BJ (cell line): ENCODE measurements around the gene ABI1. TPM values are rescaled to one million over a fixed set of nuclear protein-coding genes. Genes with fewer than 3 reads are reported as not detected.

ENCODE experiments used
- CTCF ChIA-PET: fragments of 350-600 bp; formaldehyde crosslinking; extraction: SDS; loops from one replicate; lab custom pipeline; 2021; ENCODE audit warnings: antibody characterized with exemption, inconsistent platforms; lab: Yijun Ruan, JAX
- POLR2A ChIA-PET: fragments of 300-600 bp; sonication (Branson Sonifier 250); formaldehyde crosslinking; extraction: SDS; loops from one replicate; lab custom pipeline; 2021; ENCODE audit warnings: antibody characterized with exemption; lab: Charles Lee
- DNase-seq: peaks from one replicate; pipeline ENCODE4 v3.0.0-alpha.2; 2011; ENCODE audit warnings: low read depth
- H3K27me3 ChIP-seq: 2 replicates; pipeline ENCODE4 v1.6.0; 2011; ENCODE audit warnings: low read length; ENCODE audit not compliant: control insufficient read depth, insufficient read depth
- H3K36me3 ChIP-seq: 2 replicates; pipeline ENCODE4 v1.5.1; 2011; ENCODE audit warnings: low read length; ENCODE audit not compliant: control insufficient read depth, insufficient read depth
- H3K4me3 ChIP-seq: 2 replicates; pipeline ENCODE4 v1.5.1; 2011; ENCODE audit warnings: low read depth, mild to moderate bottlenecking, control low read depth, low read length
- polyA plus RNA-seq: library from polyadenylated mRNA; depleted of rRNA; stranded (reverse); fragments of >200 nt; gene quantifications from 2 replicates; pipeline ENCODE4 v1.2.3, GENCODE V29; 2011
- TF ChIP-seq, protein P1 (sequence below): IDR thresholded peaks from 2 replicates; pipeline ENCODE4 v1.5.1; 2011; ENCODE audit warnings: low read depth, mild to moderate bottlenecking, control low read depth, inconsistent platforms, low read length, moderate library complexity; ENCODE audit not compliant: insufficient read depth

Gene ABI1
- polyA plus RNA-seq, 1 experiment: 67.0 TPM

GRCh38 chr10:26840938-26841732 is 19.6 kb downstream of the ABI1 start:
- POLR2A ChIA-PET: interaction anchor here (0.6 kb wide), 1 partner anchor 17 kb away, joined by 18 read pairs; no protein-coding TSS in a partner anchor
- no peak for DNase-seq
- Histone ChIP-seq H3K27me3 (no peaks in the 10 kb centered on the region), H3K4me3 (no peak overlapping the region), H3K36me3 (no peaks in the 10 kb centered on the region)
- CTCF ChIA-PET: no interaction called here
- TF ChIP-seq, protein P1, sequence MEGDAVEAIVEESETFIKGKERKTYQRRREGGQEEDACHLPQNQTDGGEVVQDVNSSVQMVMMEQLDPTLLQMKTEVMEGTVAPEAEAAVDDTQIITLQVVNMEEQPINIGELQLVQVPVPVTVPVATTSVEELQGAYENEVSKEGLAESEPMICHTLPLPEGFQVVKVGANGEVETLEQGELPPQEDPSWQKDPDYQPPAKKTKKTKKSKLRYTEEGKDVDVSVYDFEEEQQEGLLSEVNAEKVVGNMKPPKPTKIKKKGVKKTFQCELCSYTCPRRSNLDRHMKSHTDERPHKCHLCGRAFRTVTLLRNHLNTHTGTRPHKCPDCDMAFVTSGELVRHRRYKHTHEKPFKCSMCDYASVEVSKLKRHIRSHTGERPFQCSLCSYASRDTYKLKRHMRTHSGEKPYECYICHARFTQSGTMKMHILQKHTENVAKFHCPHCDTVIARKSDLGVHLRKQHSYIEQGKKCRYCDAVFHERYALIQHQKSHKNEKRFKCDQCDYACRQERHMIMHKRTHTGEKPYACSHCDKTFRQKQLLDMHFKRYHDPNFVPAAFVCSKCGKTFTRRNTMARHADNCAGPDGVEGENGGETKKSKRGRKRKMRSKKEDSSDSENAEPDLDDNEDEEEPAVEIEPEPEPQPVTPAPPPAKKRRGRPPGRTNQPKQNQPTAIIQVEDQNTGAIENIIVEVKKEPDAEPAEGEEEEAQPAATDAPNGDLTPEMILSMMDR: no peak

GRCh38 chr10:26839966-26840627 is 20.7 kb downstream of the ABI1 start:
- DNase-seq: no peak
- Histone ChIP-seq H3K36me3 (no peaks in the 10 kb centered on the region), H3K27me3 (no peaks in the 10 kb centered on the region), H3K4me3 (no peak overlapping the region)
- ChIA-PET CTCF (no interaction called here), POLR2A (no interaction called here)
- TF ChIP-seq, protein P1: no peak

DNA sequence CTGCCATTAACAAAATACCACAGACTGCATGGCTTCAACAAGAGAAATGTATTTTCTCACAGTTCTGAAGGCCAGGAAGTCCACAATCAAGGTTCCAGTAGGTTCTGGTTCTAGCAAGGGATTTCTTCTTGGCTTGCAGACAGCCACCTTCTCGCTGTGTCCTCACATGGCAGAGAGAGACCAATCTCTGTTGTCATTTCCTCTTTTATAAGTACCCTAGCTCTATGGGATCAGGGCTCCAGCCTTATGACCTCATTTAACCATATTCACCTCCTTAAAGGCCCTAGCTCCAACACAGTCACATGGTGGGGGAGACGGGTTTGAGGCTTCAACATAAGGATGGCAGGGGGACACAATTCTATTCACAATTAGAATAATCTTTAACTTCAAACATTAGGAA is 23.6 kb downstream of the ABI1 start:
- no peak for DNase-seq
- no peaks in the 10 kb centered on the region for H3K36me3 ChIP-seq
- H3K4me3 ChIP-seq: no peak overlapping the region
- ChIA-PET CTCF (no interaction called here), POLR2A (no interaction called here)
- TF ChIP-seq, protein P1: no peak
- no peaks in the 10 kb centered on the region for H3K27me3 ChIP-seq

- Histone ChIP-seq H3K27me3 (no peaks in the 10 kb centered on the region), H3K36me3 (no peaks in the 10 kb centered on the region), H3K4me3 (no peak overlapping the region)
- CTCF ChIA-PET: no interaction called here
- TF ChIP-seq, protein P1: no peak
- no peak for DNase-seq
- POLR2A ChIA-PET: no interaction called here
Observed at GRCh38 chr10:26835025-26835424, 25.7 kb downstream of the ABI1 start.

- DNase-seq: no peak
- POLR2A ChIA-PET: no interaction called here
- TF ChIP-seq, protein P1: no peak
- CTCF ChIA-PET: interaction anchor here (1.5 to 1.6 kb wide), 2 partner anchors 9 to 28 kb away, joined by 3 to 6 read pairs; partner anchors contain the start of gene ABI1
- Histone ChIP-seq H3K4me3 (no peak overlapping the region), H3K27me3 (no peaks in the 10 kb centered on the region), H3K36me3 (no peaks in the 10 kb centered on the region)
Observed at GRCh38 chr10:26832960-26833359, 27.8 kb downstream of the ABI1 start.
